ENCODE results near the gene APH1B.

DNA sequence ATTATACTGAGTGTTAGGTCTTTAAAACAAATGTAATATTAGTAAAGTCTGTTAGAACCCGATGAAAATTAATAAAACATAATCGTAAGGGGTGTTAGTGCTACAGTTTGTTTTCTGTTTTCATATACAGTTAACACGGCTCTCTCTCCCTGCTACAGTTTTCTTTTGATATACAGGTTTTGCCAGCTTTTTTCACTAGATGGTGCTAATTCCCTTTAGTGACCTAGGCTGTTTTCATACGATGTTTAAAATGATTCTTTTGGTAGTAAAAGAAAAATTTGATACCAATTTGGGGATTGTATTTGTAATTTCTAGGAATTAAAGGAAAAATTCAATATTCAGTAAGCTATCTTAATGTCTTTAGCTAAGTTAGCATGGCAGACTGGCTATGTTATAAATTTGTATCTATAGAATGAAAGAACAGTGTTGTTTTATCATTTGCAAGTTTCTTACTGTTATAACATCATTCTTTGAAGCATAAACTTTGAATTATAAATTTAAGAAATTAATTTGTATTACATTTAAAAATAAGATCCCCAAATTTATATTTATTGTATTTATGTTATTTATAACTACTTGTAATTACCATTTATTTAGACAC lies 11.5 kb downstream of the APH1B start:
- TF ChIP-seq, protein P1, sequence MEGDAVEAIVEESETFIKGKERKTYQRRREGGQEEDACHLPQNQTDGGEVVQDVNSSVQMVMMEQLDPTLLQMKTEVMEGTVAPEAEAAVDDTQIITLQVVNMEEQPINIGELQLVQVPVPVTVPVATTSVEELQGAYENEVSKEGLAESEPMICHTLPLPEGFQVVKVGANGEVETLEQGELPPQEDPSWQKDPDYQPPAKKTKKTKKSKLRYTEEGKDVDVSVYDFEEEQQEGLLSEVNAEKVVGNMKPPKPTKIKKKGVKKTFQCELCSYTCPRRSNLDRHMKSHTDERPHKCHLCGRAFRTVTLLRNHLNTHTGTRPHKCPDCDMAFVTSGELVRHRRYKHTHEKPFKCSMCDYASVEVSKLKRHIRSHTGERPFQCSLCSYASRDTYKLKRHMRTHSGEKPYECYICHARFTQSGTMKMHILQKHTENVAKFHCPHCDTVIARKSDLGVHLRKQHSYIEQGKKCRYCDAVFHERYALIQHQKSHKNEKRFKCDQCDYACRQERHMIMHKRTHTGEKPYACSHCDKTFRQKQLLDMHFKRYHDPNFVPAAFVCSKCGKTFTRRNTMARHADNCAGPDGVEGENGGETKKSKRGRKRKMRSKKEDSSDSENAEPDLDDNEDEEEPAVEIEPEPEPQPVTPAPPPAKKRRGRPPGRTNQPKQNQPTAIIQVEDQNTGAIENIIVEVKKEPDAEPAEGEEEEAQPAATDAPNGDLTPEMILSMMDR (IDR thresholded peaks at IDR 0.05) = peak; percentile 40 to 73 (median 69)
- no peak for TF ChIP-seq POLR2A (IDR thresholded peaks at IDR 0.05)

All from gastroesophageal sphincter (tissue), 3 donors.